ENCODE results near the gene UNC5C.

Gene UNC5C

GRCh38 chr4:95360906-95361695, 187.7 kb downstream of the UNC5C start:
- intact Hi-C loops (cut with DNase I; ENCODE audit: low total_unique reads), result no loop called here
- no peaks in the 10 kb centered on the region for H3K9me3 ChIP-seq
- no peak overlapping the region for H3K4me3 ChIP-seq
- no peaks in the 10 kb centered on the region for H3K27me3 ChIP-seq
- no peak overlapping the region for H3K27ac ChIP-seq
- peaks cover 0 to 51% (median 6%) of the 10 kb centered on the region in 4 donors for H3K4me1 ChIP-seq
- no peak for TF ChIP-seq CTCF (IDR thresholded peaks at IDR 0.05)
- H3K36me3 ChIP-seq, result no peaks in the 10 kb centered on the region
- no peak for DNase-seq

- no peaks in the 10 kb centered on the region for H3K27me3 ChIP-seq
- no peak overlapping the region for H3K4me3 ChIP-seq
- no peak overlapping the region for H3K27ac ChIP-seq
- intact Hi-C loops (cut with DNase I; ENCODE audit: low total_unique reads), result no loop called here
- TF ChIP-seq CTCF (IDR thresholded peaks at IDR 0.05), result no peak
- no peak for DNase-seq
- no peaks in the 10 kb centered on the region for H3K36me3 ChIP-seq
- no peaks in the 10 kb centered on the region for H3K9me3 ChIP-seq
- H3K4me1 ChIP-seq, result peaks cover 0 to 51% (median 6%) of the 10 kb centered on the region in 4 donors
Observed at GRCh38 chr4:95360256-95360903, 188.4 kb downstream of the UNC5C start.

- H3K27me3 ChIP-seq, result no peaks in the 10 kb centered on the region
- H3K27ac ChIP-seq, result no peak overlapping the region
- H3K4me3 ChIP-seq, result no peak overlapping the region
- intact Hi-C loops (cut with DNase I; ENCODE audit: low total_unique reads), result no loop called here
- H3K9me3 ChIP-seq, result no peaks in the 10 kb centered on the region
- H3K36me3 ChIP-seq, result no peaks in the 10 kb centered on the region
- no peak for TF ChIP-seq CTCF (IDR thresholded peaks at IDR 0.05)
- DNase-seq, result no peak
- peaks cover 0 to 39% (median 6%) of the 10 kb centered on the region in 4 donors for H3K4me1 ChIP-seq
Observed at GRCh38 chr4:95358421-95358820, 190.4 kb downstream of the UNC5C start.

GRCh38 chr4:95355021-95355420, 193.8 kb downstream of the UNC5C start:
- DNase-seq, result no peak
- no peaks in the 10 kb centered on the region for H3K27me3 ChIP-seq
- H3K9me3 ChIP-seq, result no peaks in the 10 kb centered on the region
- no peak overlapping the region for H3K4me3 ChIP-seq
- H3K27ac ChIP-seq, result no peak overlapping the region
- peaks cover 0 to 15% (median 0%) of the 10 kb centered on the region in 4 donors for H3K4me1 ChIP-seq
- intact Hi-C loops (cut with DNase I; ENCODE audit: low total_unique reads), result no loop called here
- TF ChIP-seq CTCF (IDR thresholded peaks at IDR 0.05), result no peak
- no peaks in the 10 kb centered on the region for H3K36me3 ChIP-seq

GRCh38 chr4:95348418-95348817, 200.4 kb downstream of the UNC5C start:
- no peak overlapping the region for H3K27ac ChIP-seq
- no peak for DNase-seq
- H3K27me3 ChIP-seq, result no peaks in the 10 kb centered on the region
- no peak for TF ChIP-seq CTCF (IDR thresholded peaks at IDR 0.05)
- H3K36me3 ChIP-seq, result no peaks in the 10 kb centered on the region
- peaks cover 0 to 13% (median 2%) of the 10 kb centered on the region in 3 donors for H3K9me3 ChIP-seq
- intact Hi-C loops (cut with DNase I; ENCODE audit: low total_unique reads), result no loop called here
- no peak overlapping the region for H3K4me3 ChIP-seq
- H3K4me1 ChIP-seq, result no peaks in the 10 kb centered on the region
